Choroid plexus epithelial cell (primary cell): ENCODE measurements around the gene MAP1LC3B2.

Experiments
- DNase-seq: peaks from one replicate; pipeline ENCODE4 v3.0.0-alpha.2; 2010; ENCODE audit warnings: low read depth
- H3K4me3 ChIP-seq: 2 replicates; pipeline ENCODE4 v1.5.1; 2011; ENCODE audit warnings: low read depth, mild to moderate bottlenecking, control low read depth, low read length, moderate library complexity
- TF ChIP-seq, protein P1 (sequence below): conservative IDR thresholded peaks from 2 replicates; pipeline ENCODE4 v1.5.1; 2011; ENCODE audit warnings: low read depth, mild to moderate bottlenecking, control low read depth, inconsistent platforms, low read length, moderate library complexity

Gene MAP1LC3B2

DNA sequence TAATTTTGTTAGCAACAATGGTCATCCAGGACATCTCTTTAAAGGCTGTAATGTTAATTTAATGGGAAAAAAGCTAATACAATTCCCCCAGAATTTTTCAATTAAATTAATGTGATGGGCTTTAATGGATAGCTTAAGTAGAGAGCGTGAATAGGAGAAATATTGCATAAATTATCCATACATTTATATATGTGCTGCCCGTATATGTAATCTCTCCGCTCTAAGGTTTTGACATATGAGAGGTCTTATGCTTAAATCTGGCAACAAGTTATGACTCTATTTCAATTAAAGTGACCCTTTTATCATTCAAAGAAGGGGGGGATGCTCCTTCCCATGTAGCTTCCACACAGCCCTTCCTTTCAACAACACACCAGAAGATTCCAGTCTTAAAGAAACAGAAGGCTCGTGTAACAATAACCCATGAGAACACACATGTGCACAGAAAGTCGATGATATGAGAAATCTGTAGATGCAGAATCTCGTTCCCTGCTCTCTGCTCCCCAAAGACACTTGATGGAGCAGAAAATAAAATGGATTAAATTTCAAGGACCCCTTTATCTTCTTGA lies 24.0 kb downstream of the MAP1LC3B2 start:
- no peak for DNase-seq
- TF ChIP-seq, protein P1, sequence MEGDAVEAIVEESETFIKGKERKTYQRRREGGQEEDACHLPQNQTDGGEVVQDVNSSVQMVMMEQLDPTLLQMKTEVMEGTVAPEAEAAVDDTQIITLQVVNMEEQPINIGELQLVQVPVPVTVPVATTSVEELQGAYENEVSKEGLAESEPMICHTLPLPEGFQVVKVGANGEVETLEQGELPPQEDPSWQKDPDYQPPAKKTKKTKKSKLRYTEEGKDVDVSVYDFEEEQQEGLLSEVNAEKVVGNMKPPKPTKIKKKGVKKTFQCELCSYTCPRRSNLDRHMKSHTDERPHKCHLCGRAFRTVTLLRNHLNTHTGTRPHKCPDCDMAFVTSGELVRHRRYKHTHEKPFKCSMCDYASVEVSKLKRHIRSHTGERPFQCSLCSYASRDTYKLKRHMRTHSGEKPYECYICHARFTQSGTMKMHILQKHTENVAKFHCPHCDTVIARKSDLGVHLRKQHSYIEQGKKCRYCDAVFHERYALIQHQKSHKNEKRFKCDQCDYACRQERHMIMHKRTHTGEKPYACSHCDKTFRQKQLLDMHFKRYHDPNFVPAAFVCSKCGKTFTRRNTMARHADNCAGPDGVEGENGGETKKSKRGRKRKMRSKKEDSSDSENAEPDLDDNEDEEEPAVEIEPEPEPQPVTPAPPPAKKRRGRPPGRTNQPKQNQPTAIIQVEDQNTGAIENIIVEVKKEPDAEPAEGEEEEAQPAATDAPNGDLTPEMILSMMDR, result no peak
- H3K4me3 ChIP-seq, result no peak overlapping the region

DNA sequence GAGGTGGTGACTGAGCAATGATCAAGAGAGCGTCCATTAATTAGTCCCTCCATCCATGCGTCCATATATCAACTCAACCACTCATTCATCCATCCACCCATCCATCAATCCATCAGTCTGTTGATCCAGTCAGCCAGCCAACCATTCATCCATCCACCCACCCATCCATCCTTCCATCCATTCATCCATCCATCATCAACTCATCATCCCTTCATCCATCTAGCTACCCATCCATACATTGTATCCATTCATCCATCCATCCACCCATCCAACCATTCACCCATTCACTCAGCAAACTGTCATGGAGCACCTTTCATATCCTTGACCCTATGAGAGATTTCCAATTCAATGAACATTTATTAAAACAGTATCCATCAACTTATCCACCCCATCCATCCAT lies 28.1 kb downstream of the MAP1LC3B2 start:
- no peak for DNase-seq
- TF ChIP-seq, protein P1, result no peak
- H3K4me3 ChIP-seq, result no peak overlapping the region

DNA sequence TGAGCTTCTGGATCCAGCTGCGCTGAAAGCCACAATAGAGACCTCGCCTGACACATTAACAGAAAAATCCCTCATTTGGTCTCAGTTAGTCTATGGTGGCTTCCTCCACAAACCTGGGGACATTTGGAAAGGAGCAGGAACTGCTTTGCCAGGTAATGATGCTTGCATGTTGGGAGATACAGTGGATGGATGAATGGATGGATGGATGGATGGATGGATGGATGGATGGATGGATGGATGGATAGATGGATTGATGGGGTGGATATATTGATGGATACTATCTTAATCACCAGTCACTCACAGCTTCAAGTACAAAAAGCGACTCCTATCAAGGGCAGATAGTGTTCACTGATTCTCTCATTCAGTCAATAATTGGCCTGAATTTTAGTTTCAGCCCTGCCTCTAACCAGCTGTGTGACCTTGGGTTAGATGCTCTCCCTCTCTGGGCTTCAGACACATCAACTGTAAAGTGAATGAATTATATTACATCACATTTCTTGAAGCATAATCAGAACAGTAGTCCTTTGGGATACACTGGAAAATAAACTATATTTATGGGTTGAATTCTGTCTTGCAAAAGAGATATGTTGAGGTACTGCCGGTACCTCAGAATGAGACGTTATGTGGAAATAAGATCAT lies 29.3 kb downstream of the MAP1LC3B2 start:
- no peak for DNase-seq
- H3K4me3 ChIP-seq, result no peak overlapping the region

GRCh38 chr12:116589581-116589980 lies 30.4 kb downstream of the MAP1LC3B2 start:
- no peak for DNase-seq
- H3K4me3 ChIP-seq, result no peak overlapping the region
- TF ChIP-seq, protein P1, result no peak

More for the DNA sequence above, 29.3 kb downstream of the MAP1LC3B2 start:
- TF ChIP-seq, protein P1, result no peak

GRCh38 chr12:116590561-116590960 lies 31.4 kb downstream of the MAP1LC3B2 start:
- no peak overlapping the region for H3K4me3 ChIP-seq
- no peak for DNase-seq
- TF ChIP-seq, protein P1, result no peak

- peak; percentile 40 for DNase-seq
- TF ChIP-seq, protein P1, result no peak
- no peak overlapping the region for H3K4me3 ChIP-seq
Measured at GRCh38 chr12:116591855-116592637, 32.9 kb downstream of the MAP1LC3B2 start.

- TF ChIP-seq, protein P1, result no peak
- no peak overlapping the region for H3K4me3 ChIP-seq
- no peak for DNase-seq
Measured at GRCh38 chr12:116592731-116593130, 33.5 kb downstream of the MAP1LC3B2 start.
